Fibroblast of the conjunctiva (primary cell): Measurements from ENCODE around the gene ACOX3.
"Not testable (repeated sequence)": the region's sequence is repeated elsewhere in the genome, so short reads cannot be mapped to it uniquely, and the experiment has no call there.

Experiments
- DNase-seq: peaks from one replicate; pipeline ENCODE4 v3.0.0-alpha.2; 2010; ENCODE audit warnings: low read depth

ACOX3 gene

GRCh38 chr4:8433136-8433535 lies 7.4 kb downstream of the ACOX3 start:
- no peak for DNase-seq

- DNase-seq = no peak
Measured at GRCh38 chr4:8431553-8431952, 9.0 kb downstream of the ACOX3 start.

GRCh38 chr4:8428288-8429097 lies 12.0 kb downstream of the ACOX3 start:
- peak; percentile 66 for DNase-seq

DNA sequence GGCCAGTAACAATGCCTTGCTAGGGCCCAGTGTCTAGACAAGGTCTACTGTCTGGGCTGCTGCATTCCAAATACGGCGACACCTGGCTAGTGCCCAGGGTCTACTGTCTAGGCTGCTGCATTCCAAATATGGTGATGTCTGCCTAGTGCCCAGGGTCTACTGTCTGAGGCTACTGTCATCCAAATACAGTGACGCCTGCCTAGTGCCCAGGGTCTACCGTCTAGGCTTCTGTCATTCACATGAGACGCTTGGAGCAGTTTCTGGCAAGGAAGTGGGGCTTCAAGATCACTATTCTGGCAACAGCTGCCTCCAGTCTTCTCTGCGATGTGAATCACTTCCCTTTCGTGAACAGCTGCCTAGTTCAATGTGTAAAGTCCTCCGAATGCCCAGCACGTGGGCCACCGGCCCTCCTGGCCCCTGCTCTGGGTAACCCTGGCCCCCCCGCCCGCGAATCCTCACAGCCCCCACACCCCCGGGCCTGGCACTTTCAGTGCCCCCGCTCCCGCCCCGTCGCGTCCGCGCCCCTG lies 12.7 kb downstream of the ACOX3 start:
- DNase-seq = no peak

DNA sequence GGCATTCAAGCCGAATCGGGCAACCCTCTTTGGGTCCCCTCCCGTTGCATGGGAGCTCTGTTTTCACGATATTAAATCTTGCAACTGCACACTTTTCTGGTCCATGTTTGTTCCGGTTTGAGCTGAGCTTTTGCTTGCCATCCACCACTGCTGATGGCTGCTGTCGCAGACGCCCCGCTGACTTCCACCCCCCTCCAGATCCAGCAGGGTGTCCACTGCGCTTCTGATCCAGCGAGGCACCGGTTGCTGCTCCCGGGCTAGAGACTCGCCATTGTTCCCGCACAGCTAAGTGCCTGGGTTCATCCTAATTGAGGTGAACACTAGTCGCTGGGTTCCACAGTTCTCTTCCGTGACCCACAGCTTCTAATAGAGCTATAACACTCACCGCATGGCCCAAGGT lies 13.3 kb downstream of the ACOX3 start:
- DNase-seq = no peak

DNA sequence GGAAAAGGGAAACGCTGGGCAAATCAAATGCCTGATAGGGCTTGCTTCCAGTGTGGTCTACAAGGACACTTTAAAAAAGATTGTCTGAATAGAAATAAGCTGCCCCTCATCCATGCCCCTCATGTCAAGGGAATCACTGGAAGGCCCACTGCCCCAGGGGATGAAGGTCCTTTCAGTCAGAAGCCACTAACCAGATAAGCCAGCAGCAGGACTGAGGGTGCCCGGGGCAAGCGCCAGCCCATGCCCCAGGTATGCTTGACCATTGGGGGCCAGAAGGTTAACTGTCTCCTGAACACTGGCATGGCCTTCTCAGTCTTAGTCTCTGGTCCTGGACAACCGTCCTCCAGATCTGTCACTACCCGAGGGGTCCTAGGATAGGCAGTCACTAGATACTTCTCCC lies 17.7 kb downstream of the ACOX3 start:
- no peak for DNase-seq

GRCh38 chr4:8422327-8422726 lies 18.2 kb downstream of the ACOX3 start:
- DNase-seq = no peak

DNA sequence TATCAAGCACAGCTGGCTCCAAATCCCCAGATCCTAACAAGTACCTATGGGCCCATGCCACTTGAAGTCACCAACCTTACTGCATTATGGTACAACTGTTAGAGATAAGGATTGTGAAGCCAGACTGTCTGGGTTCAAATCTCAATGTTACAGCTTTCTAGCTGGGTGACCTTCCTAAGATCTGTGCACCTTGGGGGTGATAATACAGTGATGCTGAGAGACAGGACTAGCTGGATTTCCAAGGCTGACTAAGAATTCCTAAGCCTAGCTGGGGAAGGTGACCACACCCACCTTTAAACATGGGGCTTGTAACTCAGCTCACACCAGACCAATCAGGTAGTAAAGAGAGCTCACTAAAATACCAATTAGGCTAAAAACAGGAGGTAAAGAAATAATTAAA lies 20.4 kb downstream of the ACOX3 start:
- not testable (repeated sequence) for DNase-seq

DNA sequence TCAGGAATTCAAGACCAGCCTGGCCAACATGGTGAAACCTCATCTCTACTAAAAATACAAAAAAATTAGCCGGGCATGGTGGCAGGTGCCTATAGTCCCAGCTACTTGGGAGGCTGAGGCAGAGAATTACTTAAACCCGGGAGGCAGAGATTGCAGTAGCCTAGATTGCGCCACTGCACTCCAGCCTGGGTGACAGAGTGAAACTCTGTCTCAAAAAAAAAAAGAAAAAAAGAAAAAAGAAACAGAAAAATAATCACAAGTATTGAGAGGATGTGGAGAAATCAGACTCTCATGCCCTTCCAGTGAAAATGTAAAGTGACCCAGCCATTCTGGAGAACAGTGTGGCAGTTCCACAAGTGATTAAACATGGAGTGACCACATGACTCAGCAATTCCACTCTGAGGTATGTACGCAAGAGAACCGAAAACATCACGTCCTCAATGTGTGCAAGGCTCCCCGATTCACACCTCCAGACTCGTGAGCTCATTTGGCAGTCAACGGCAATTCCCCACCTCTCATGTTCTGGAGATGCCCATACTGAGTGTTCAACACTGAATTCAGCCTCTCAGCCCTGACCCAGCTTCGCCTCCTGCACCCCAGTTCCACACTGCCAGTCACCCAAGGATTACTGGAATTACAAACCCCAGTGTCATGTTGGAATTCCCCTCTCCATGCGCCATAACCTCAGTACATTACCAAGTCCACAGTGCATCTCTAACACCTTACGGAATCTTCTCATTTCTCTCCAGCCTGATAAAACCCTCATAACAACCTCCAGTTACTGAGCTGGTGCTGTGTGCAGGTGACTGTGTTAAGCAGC lies 21.1 kb downstream of the ACOX3 start:
- DNase-seq = no peak

DNA sequence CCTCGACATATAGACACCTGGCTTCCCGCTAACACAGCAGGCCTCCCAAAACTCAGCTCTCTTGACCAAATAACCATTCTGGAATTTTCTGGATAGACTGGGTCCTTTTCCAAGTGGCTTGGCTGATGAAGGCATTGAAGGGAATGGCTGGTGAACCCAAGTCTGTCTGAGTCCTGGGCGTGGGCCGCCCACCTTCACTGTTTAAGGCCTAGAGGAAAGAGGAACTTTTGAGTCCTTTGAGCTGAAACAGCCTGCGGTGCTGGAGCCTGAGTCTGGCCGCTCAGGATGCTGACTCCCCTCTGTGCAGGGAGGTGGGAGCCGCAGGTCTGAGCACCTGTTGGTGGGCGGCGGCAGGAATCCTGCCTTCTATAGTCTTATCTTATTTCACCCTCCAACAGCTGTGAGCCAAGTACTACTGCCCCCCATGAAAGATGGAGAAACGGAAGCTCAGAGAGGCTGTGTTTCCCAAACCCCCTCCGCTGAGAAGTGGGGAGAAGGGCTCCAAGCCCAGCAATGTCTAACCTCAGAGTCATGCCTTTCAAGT lies 23.4 kb downstream of the ACOX3 start:
- no peak for DNase-seq

DNA sequence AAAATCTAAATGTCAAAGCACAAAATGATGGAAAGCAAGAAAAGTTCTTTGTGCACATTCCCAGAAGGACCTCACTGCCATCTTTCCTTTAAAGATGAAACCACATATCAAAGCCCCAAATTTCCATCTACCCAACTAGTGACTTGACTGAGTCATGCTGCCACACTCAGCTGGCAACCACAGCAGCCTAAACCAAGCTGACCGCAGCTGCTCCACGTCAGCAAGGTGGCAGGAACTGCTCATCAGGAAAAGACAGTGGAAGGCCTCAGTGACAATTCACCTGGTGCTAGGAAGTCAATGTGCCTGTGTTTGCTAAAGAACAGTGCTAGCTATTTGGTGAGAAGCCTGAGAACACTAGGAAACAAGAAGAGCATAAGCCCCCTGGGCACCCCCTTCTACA lies 26.1 kb downstream of the ACOX3 start:
- no peak for DNase-seq

DNA sequence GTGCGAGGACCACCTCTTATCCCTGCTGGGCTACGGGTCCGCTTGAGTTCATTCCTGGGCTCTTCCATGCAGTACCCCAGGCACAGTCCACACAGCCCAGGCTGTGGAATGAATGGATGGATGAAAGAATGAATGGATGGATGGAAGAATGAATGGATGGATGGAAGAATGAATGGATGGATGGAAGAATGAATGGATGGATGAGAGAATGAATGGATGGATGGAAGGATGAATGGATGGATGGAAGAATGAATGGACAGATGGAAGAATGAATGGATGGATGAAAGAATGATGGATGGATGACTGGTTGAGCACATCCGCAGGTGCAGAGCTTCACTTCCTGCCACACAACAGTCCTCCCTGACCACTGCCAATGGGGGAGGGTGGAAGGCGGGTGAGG lies 28.2 kb downstream of the ACOX3 start:
- no peak for DNase-seq

DNA sequence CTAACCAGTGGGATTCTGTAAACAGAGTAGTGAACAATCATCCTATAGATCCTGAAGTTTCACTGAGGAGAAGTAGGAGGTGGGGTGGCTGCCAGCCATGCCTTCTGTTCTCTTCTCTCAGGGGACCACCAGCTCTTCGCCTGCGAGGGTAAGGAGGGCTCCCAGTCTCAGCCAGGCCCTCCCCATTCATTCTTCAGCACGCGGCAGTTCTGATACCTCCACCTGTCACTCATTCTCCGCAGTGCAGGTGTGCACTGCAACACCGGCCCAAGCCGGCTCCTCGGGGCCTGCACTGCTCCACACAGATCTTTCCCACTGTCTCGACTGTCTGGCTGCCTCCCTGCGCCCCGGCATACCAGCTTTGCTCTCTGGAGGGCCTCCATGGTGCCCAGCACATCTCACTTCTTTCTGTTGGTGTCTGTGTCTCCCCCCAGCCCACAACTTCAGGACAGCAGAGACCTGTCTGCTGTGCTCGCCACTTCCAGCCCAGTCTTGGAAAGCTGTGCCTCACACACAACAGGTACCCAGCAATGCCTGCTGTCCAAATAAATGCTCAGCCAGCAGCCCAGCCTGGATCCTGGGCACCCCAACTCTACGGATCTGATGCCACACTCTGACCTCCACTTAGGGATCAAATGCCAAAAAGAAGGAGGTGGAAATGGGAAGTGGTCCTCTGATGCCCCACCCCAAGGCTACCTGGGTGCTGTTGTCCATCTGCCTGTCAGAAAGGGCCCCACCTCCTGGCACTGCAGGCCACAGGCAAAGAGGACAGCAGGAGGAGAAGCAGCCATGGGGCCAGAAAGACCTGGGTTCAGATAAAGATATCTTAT lies 29.0 kb downstream of the ACOX3 start:
- no peak for DNase-seq

DNA sequence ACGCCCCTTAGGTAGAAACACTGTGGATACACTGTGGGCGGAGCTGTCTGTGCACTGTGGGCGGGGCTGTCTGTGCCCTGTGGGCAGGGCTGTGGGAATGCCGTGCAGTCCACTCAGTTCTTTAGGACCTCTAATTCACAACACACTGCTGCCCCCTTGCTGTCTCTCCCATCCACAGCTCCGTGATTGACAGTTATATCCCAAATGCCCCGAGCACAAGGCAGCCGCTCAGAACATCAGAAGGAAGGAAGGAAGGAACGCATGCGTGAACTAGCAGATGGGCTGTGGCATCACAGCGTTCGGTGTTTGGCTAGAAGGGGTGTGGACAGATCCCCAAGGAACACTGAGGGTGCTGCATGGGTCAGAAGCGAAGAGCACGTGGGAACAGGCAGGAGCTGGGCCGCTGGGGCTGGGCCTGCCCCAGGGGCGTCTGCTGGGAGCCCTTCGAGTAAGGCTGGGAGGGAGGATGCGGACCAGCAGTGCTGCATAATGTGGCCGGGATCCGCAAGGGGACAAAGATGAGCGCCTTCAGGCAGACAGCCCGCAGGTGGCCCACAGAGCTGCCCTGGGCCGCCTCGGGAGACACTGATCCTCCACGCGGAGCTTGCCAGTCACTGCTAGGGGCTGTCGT lies 29.8 kb downstream of the ACOX3 start:
- peak; percentile 55 for DNase-seq

DNA sequence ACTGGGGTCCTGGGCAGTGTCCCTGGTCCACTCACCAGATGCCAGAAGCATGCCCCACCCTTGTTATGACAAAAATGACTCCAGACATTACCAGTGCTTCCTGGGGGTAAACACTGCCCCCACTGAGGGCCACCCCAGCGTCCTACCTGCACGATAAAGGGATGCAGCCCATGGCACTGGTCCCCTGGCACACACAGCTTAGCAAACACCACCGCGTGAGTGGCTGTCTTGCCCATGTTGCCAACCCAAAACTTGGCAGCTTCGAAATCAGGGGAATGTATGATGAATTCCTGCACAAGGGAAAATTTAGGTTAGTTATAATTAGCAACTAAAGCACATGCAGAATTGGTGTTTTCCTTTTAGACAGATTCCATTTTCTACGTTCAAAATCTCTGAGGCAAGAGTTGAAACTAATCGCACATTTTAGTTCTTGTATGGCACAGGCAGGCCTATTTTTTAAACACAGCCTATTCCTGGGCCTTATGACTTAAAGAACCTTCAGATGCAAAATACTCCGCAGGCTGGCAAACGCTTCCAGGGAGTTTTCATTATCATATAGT lies 30.4 kb downstream of the ACOX3 start:
- DNase-seq = no peak

GRCh38 chr4:8409264-8410065 lies 31.1 kb downstream of the ACOX3 start:
- no peak for DNase-seq

DNA sequence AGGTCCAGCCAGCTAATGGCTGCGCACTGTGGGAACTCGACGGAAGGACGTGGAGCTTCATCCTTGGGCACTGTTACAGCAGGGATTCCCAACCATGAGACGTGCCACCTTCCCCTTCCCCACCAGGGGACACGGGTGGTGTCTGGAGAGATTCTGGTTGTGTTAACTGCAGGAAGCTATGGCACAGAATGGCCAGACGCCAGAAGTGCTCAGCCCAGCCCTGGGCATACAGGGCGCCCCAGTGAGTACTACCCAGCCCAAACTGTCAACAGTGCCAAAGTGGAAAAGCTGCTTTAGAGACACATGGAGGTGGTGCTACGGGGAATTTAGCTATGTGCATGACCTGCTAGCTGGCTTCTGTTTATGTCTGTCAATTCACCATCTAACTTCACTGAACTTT lies 32.8 kb downstream of the ACOX3 start:
- no peak for DNase-seq

GRCh38 chr4:8407316-8407715 lies 33.2 kb downstream of the ACOX3 start:
- no peak for DNase-seq

- DNase-seq = not testable (repeated sequence)
Measured at GRCh38 chr4:8406887-8407286, 33.6 kb downstream of the ACOX3 start.

DNA sequence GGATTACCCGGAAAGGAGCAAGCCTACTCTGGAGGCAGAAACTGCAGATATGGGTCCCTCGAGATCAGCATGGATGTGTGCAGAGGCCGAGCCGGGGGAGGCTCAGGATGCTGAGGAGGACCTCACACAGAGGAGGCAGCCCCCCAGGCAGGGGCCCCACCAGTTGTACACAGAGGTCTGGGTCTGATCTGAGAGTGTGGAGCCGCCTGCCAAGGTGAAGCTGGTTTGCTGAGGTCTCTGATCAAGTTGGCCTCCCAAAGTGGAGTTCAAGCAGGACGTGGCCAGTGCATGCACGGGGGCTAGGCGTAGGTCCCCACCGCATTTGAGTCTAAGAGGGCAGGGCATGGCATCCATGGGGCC lies 35.0 kb downstream of the ACOX3 start:
- no peak for DNase-seq
